GM21723 (cell line): ENCODE results near the gene DNMBP.
"Not testable (repeated sequence)": the region's sequence is repeated elsewhere in the genome, so short reads cannot be mapped to it uniquely, and the experiment has no call there.

Experiments
- ATAC-seq: cut with Tn5 transposase; IDR thresholded peaks from one replicate; pipeline ENCODE4 v1.9.1; 2021; ENCODE audit warnings: mild to moderate bottlenecking, moderate library complexity; ENCODE audit not compliant: unreplicated experiment

Gene DNMBP

GRCh38 chr10:99958806-99959205 lies 50.9 kb downstream of the DNMBP start:
- no peak for ATAC-seq

- ATAC-seq = no peak
Observed at GRCh38 chr10:99958302-99958701, 51.4 kb downstream of the DNMBP start.

GRCh38 chr10:99953510-99953909 lies 56.2 kb downstream of the DNMBP start:
- ATAC-seq = not testable (repeated sequence)

GRCh38 chr10:99952799-99953198 lies 56.9 kb downstream of the DNMBP start:
- ATAC-seq = no peak

GRCh38 chr10:99946051-99946450 lies 63.7 kb downstream of the DNMBP start:
- ATAC-seq = not testable (repeated sequence)

GRCh38 chr10:99945263-99945662 lies 64.5 kb downstream of the DNMBP start:
- no peak for ATAC-seq

GRCh38 chr10:99944860-99945259 lies 64.9 kb downstream of the DNMBP start:
- no peak for ATAC-seq

GRCh38 chr10:99943908-99944307 lies 65.8 kb downstream of the DNMBP start:
- ATAC-seq = no peak

- no peak for ATAC-seq
Observed at GRCh38 chr10:99941942-99942820, 67.6 kb downstream of the DNMBP start.

GRCh38 chr10:99938563-99938962 lies 71.2 kb downstream of the DNMBP start:
- peak; percentile 91 for ATAC-seq

- ATAC-seq = peak; percentile 38
Observed at GRCh38 chr10:99937630-99938029, 72.1 kb downstream of the DNMBP start.

- not testable (repeated sequence) for ATAC-seq
Observed at GRCh38 chr10:99932203-99932957, 77.4 kb downstream of the DNMBP start.

- no peak for ATAC-seq
Observed at GRCh38 chr10:99930731-99931550, 78.8 kb downstream of the DNMBP start.

GRCh38 chr10:99929360-99929759 lies 80.4 kb downstream of the DNMBP start:
- no peak for ATAC-seq

- no peak for ATAC-seq
Observed at GRCh38 chr10:99927721-99928280, 81.9 kb downstream of the DNMBP start.

- ATAC-seq = no peak
Observed at GRCh38 chr10:99926925-99927720, 82.6 kb downstream of the DNMBP start.

GRCh38 chr10:99924451-99925255 lies 85.1 kb downstream of the DNMBP start:
- ATAC-seq = no peak

GRCh38 chr10:99921948-99922347 lies 87.8 kb downstream of the DNMBP start:
- ATAC-seq = no peak

GRCh38 chr10:99920901-99921300 lies 88.8 kb downstream of the DNMBP start:
- no peak for ATAC-seq
